Omental fat pad (tissue), 4 donors: ENCODE results near the gene FAM219A. TPM values are rescaled to one million over a fixed set of nuclear protein-coding genes. Genes with fewer than 3 reads are reported as not detected.
"Not testable (repeated sequence)": the region's sequence is repeated elsewhere in the genome, so short reads cannot be mapped to it uniquely, and the experiment has no call there.

ENCODE experiments used
- ATAC-seq: fragments of 150-250 bp; one replicate; pipeline ENCODE4 v1.9.1; 2016; ENCODE audit warnings: mild to moderate bottlenecking, moderate library complexity; ENCODE audit not compliant: low FRiP score
- DNase-seq: peaks from one replicate; pipeline ENCODE4 v3.0.0-alpha.2; 2019; ENCODE audit warnings: low spot score
- CTCF ChIP-seq, 3 donors: fragments of 450-650 bp; IDR thresholded peaks; one replicate each; pipeline ENCODE4 v1.5.1; 2016 to 2017; ENCODE audit warnings: antibody characterized with exemption in 3 of 3, mild to moderate bottlenecking in 3 of 3, moderate library complexity in 2 of 3
- total RNA-seq, 4 donors: library from RNA; depleted of rRNA; stranded (reverse); fragments of >200 nt; gene quantifications; one replicate each; pipeline ENCODE4 v1.1.0, GENCODE V29; 2016

Gene FAM219A
- total RNA-seq, 4 donors from 2014 or later: 6.7 to 16.4 (median 13.6) TPM

DNA sequence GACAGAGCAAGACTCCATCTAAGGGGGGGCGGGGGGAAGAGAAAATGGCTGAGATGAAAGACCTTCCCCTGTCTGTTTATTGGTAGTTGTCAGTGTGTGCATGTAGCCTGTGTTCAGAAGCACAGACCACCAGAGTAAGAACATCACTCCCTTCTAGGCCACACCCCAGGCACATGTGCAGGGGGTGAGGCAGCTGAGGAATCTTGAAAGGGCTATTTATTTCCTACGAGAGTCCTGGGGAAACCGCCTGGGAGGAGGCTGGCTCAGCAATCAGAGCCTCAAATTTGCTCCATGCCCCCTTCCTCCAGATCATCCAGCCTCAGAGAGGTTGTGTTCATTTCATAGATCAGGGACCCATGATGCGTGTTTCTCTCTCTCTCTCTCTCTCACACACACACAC lies 88.7 kb downstream of the FAM219A start:
- ATAC-seq: no peak
- no peak for TF ChIP-seq CTCF (IDR thresholded peaks at IDR 0.05)

GRCh38 chr9:34368796-34369195 lies 89.6 kb downstream of the FAM219A start:
- not testable (repeated sequence) for ATAC-seq, DNase-seq

More for the DNA sequence above, 88.7 kb downstream of the FAM219A start:
- no peak for DNase-seq

- DNase-seq, ATAC-seq: not testable (repeated sequence)
These were observed 90.5 kb downstream of the FAM219A start for GRCh38 chr9:34367751-34368410.

- ATAC-seq (no peak), DNase-seq (no peak)
- no peak for TF ChIP-seq CTCF (IDR thresholded peaks at IDR 0.05)
These were observed 92.0 kb downstream of the FAM219A start for GRCh38 chr9:34366365-34366764.

- DNase-seq (no peak), ATAC-seq (no peak)
- no peak for TF ChIP-seq CTCF (IDR thresholded peaks at IDR 0.05)
These were observed 93.1 kb downstream of the FAM219A start for GRCh38 chr9:34365282-34365681.

- no peak for ATAC-seq
- no peak for TF ChIP-seq CTCF (IDR thresholded peaks at IDR 0.05)
- no peak for DNase-seq
These were observed 94.6 kb downstream of the FAM219A start for GRCh38 chr9:34363619-34364351.

DNA sequence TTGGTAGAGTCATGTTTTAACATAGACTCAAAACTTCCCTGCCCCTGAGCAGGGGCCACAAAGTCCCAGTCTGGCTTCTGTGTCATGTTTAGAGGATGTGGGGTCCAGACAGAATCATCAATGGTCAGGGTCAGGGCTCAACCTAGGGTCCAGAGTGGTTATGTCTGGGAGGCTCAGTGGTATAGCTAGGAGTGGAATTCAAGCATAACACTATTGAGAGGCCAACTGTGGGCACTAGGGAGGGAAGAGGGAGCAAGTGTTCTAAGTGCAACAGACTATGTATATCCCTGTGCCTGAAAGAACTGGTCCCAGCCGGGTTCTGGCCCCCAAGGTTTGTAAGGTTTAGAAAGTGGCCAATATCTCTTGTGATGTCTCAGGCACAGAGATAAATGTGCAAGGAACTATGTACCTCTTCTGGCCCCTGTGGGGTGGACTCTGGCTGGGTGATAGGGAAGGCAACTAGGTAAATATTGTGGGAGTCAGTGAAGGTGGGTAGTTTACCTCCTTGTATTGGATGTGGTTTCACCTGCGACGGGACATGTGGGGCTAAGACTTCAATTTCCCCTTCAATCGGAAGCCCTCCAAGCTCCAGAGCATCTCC lies 95.7 kb downstream of the FAM219A start:
- no peak for DNase-seq
- no peak for TF ChIP-seq CTCF (IDR thresholded peaks at IDR 0.05)
- ATAC-seq: no peak

- DNase-seq, ATAC-seq: not testable (repeated sequence)
These were observed 105.4 kb downstream of the FAM219A start for GRCh38 chr9:34352957-34353356.

DNA sequence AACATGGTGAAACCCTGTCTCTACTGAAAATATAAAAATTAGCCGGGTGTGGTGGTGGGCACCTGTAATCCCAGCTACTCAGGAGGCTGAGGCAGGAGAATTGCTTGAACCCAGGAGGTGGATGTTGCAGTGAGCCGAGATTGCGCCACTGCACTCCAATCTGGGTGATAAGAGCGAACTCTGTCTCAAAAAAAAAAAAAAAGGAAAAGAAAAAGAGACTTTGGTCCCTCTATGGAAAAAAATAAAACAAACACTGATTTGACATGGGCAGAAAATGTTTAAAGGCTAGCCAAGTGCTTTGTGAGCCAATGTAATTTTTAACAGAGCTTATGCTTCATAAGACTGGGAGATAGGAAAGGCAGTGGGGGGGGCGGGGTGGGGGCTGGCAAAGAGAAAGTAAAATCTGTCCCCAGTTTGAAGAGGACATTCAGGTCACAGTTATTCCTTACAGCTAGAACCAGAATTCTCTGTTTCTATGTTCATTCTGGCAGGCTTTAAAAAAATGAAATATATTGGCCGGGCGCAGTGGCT lies 106.2 kb downstream of the FAM219A start:
- not testable (repeated sequence) for DNase-seq, ATAC-seq
